ENCODE results near the gene SOX8.

GRCh38 chr16:986411-986810 lies 4.8 kb downstream of the SOX8 start:
- TF ChIP-seq CTCF (IDR thresholded peaks at IDR 0.05; ENCODE audit: low read length) (no peak), EZH2 (optimal IDR thresholded peaks at IDR 0.05; ENCODE audit: low read depth, low read length) (no peak)
